ENCODE data around the gene TCF25.

GRCh38 chr16:89946515-89946914 is 73.1 kb downstream of the TCF25 start:
- TF ChIP-seq CTCF (IDR thresholded peaks at IDR 0.05; ENCODE audit: insufficient read depth, low read depth, low read length) (no peak), EZH2 (IDR thresholded peaks at IDR 0.05; ENCODE audit: insufficient read depth, low read length) (no peak)

Measured in astrocyte (in vitro differentiated cells and primary cell).